ENCODE data around the gene WNT11.

Gene WNT11

GRCh38 chr11:76234416-76235232, 28.3 kb upstream of the WNT11 start:
- Histone ChIP-seq H3K4me3 (ENCODE audit: low read depth, low read length) (peak overlapping the region; percentile 93), H4K91ac (ENCODE audit: low read depth, low read length) (peak overlapping the region; percentile 34), H2BK120ac (ENCODE audit: insufficient read depth, low read length, poor library complexity) (no peak overlapping the region), H3K4ac (ENCODE audit: low read depth, low read length) (no peak overlapping the region), H4K12ac (ENCODE audit: low read depth, low read length) (peak overlapping the region; percentile 38), H3K23ac (ENCODE audit: low read length) (no peak overlapping the region), H3K18ac (ENCODE audit: low read length) (no peak overlapping the region), H3K9me3 (ENCODE audit: insufficient read depth, low read depth, low read length) (no peaks in the 10 kb centered on the region), H2AK5ac (ENCODE audit: low read length) (no peak overlapping the region), H4K8ac (ENCODE audit: low read depth, low read length) (peak overlapping the region; percentile 27), H3K14ac (ENCODE audit: low read length) (peak overlapping the region; percentile 24), H3K79me2 (ENCODE audit: control insufficient read depth, insufficient read depth, low read length, poor library complexity) (no peaks in the 10 kb centered on the region), H2BK12ac (ENCODE audit: low read length) (no peak overlapping the region), H3K36me3 (ENCODE audit: control insufficient read depth in 1 of 2, insufficient read depth in 2 of 2, low read length in 2 of 2) (no peaks in the 10 kb centered on the region), H2BK5ac (ENCODE audit: low read depth, low read length, poor library complexity) (no peak overlapping the region), H2AFZ (ENCODE audit: insufficient read depth, low read length, poor library complexity) (peak overlapping the region; percentile 9), H3K79me1 (ENCODE audit: low read length) (peaks cover 3% of the 10 kb centered on the region), H3K27me3 (ENCODE audit: insufficient read depth, low read length) (no peaks in the 10 kb centered on the region), H3K4me2 (ENCODE audit: low read length) (peak overlapping the region; percentile 92), H3K9ac (ENCODE audit: low read length) (peak overlapping the region; percentile 50), H3K27ac (ENCODE audit: low read depth, low read length) (peak overlapping the region; percentile 9), H3K4me1 (ENCODE audit: control insufficient read depth in 1 of 2, insufficient read depth in 2 of 2, low read length in 2 of 2) (peaks cover 20% of the 10 kb centered on the region in 2 experiments)
- DNase-seq = no peak
- WGBS (ENCODE audit: extremely low coverage, insufficient coverage, insufficient read length) = no CpG with 5 or more reads among the region's 38 CpGs

DNA sequence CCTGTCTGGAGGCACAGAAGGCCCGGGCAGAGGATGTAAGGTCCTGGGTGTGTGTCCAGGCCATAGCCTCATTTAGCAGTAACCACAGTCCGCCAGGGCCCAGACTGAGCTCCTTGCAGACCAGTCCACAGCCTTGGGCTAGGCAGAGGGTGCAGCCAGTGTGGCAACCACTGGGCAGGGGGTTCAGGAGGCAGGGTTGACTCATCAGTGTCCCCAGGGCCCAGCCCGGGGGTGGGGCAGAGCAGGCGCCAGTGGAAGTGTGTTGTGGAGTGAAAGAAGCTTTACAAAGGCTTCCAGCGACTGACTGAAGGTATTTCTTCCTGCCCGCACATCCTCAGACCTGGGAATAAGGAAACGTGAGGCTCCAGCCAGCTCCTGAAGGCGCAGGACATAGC, 27.7 kb upstream of the WNT11 start:
- WGBS (ENCODE audit: extremely low coverage, insufficient coverage, insufficient read length) = no CpG with 5 or more reads among the region's 8 CpGs
- peak overlapping the region; percentile 9 for H3K27ac ChIP-seq (ENCODE audit: low read depth, low read length)
- H3K36me3 ChIP-seq (ENCODE audit: control insufficient read depth in 1 of 2, insufficient read depth in 2 of 2, low read length in 2 of 2) = no peaks in the 10 kb centered on the region
- no peak overlapping the region for H2BK5ac ChIP-seq (ENCODE audit: low read depth, low read length, poor library complexity)
- no peak overlapping the region for H4K8ac ChIP-seq (ENCODE audit: low read depth, low read length)
- H3K18ac ChIP-seq (ENCODE audit: low read length) = no peak overlapping the region
- H2BK120ac ChIP-seq (ENCODE audit: insufficient read depth, low read length, poor library complexity) = no peak overlapping the region
- peak overlapping the region; percentile 92 for H3K4me2 ChIP-seq (ENCODE audit: low read length)
- H2AK5ac ChIP-seq (ENCODE audit: low read length) = no peak overlapping the region
- DNase-seq = peak; percentile 40 to 64
- H4K91ac ChIP-seq (ENCODE audit: low read depth, low read length) = no peak overlapping the region
- H2BK12ac ChIP-seq (ENCODE audit: low read length) = no peak overlapping the region
- H3K79me1 ChIP-seq (ENCODE audit: low read length) = peaks cover 3% of the 10 kb centered on the region
- no peak overlapping the region for H4K12ac ChIP-seq (ENCODE audit: low read depth, low read length)
- H3K27me3 ChIP-seq (ENCODE audit: insufficient read depth, low read length) = no peaks in the 10 kb centered on the region
- H3K4ac ChIP-seq (ENCODE audit: low read depth, low read length) = no peak overlapping the region
- H3K4me3 ChIP-seq (ENCODE audit: low read depth, low read length) = no peak overlapping the region
- no peak overlapping the region for H2AFZ ChIP-seq (ENCODE audit: insufficient read depth, low read length, poor library complexity)
- H3K23ac ChIP-seq (ENCODE audit: low read length) = no peak overlapping the region
- no peaks in the 10 kb centered on the region for H3K9me3 ChIP-seq (ENCODE audit: insufficient read depth, low read depth, low read length)
- H3K9ac ChIP-seq (ENCODE audit: low read length) = no peak overlapping the region
- H3K4me1 ChIP-seq (ENCODE audit: control insufficient read depth in 1 of 2, insufficient read depth in 2 of 2, low read length in 2 of 2) = peaks cover 20% of the 10 kb centered on the region in 2 experiments
- no peak overlapping the region for H3K14ac ChIP-seq (ENCODE audit: low read length)
- no peaks in the 10 kb centered on the region for H3K79me2 ChIP-seq (ENCODE audit: control insufficient read depth, insufficient read depth, low read length, poor library complexity)

- Histone ChIP-seq H2AFZ (ENCODE audit: insufficient read depth, low read length, poor library complexity) (no peak overlapping the region), H3K27me3 (ENCODE audit: insufficient read depth, low read length) (no peaks in the 10 kb centered on the region), H2AK5ac (ENCODE audit: low read length) (no peak overlapping the region), H3K79me2 (ENCODE audit: control insufficient read depth, insufficient read depth, low read length, poor library complexity) (no peaks in the 10 kb centered on the region), H3K4ac (ENCODE audit: low read depth, low read length) (no peak overlapping the region), H3K4me1 (ENCODE audit: control insufficient read depth in 1 of 2, insufficient read depth in 2 of 2, low read length in 2 of 2) (peaks cover 16 to 19% of the 10 kb centered on the region in 2 experiments), H3K18ac (ENCODE audit: low read length) (no peak overlapping the region), H3K79me1 (ENCODE audit: low read length) (peaks cover 3% of the 10 kb centered on the region), H3K36me3 (ENCODE audit: control insufficient read depth in 1 of 2, insufficient read depth in 2 of 2, low read length in 2 of 2) (no peaks in the 10 kb centered on the region), H3K14ac (ENCODE audit: low read length) (no peak overlapping the region), H3K9me3 (ENCODE audit: insufficient read depth, low read depth, low read length) (no peaks in the 10 kb centered on the region), H4K12ac (ENCODE audit: low read depth, low read length) (no peak overlapping the region), H3K23ac (ENCODE audit: low read length) (no peak overlapping the region), H3K4me2 (ENCODE audit: low read length) (no peak overlapping the region), H2BK12ac (ENCODE audit: low read length) (no peak overlapping the region), H3K4me3 (ENCODE audit: low read depth, low read length) (no peak overlapping the region), H3K27ac (ENCODE audit: low read depth, low read length) (peak overlapping the region; percentile 9), H4K91ac (ENCODE audit: low read depth, low read length) (no peak overlapping the region), H4K8ac (ENCODE audit: low read depth, low read length) (no peak overlapping the region), H3K9ac (ENCODE audit: low read length) (no peak overlapping the region), H2BK5ac (ENCODE audit: low read depth, low read length, poor library complexity) (no peak overlapping the region), H2BK120ac (ENCODE audit: insufficient read depth, low read length, poor library complexity) (no peak overlapping the region)
- no CpG with 5 or more reads among the region's 9 CpGs for WGBS (ENCODE audit: extremely low coverage, insufficient coverage, insufficient read length)
- DNase-seq = peak in 1 of 2 donors; percentile 7
Observed at GRCh38 chr11:76233196-76233921, 27.1 kb upstream of the WNT11 start.

GRCh38 chr11:76232026-76232665, 25.8 kb upstream of the WNT11 start:
- H3K79me1 ChIP-seq (ENCODE audit: low read length) = peaks cover 3% of the 10 kb centered on the region
- no peaks in the 10 kb centered on the region for H3K9me3 ChIP-seq (ENCODE audit: insufficient read depth, low read depth, low read length)
- peaks cover 16 to 18% of the 10 kb centered on the region in 2 experiments for H3K4me1 ChIP-seq (ENCODE audit: control insufficient read depth in 1 of 2, insufficient read depth in 2 of 2, low read length in 2 of 2)
- no peak overlapping the region for H3K23ac ChIP-seq (ENCODE audit: low read length)
- whole genome bisulfite sequencing (ENCODE audit: extremely low coverage, insufficient coverage, insufficient read length) = no CpG with 5 or more reads among the region's 10 CpGs
- no peak overlapping the region for H3K18ac ChIP-seq (ENCODE audit: low read length)
- H3K27ac ChIP-seq (ENCODE audit: low read depth, low read length) = no peak overlapping the region
- no peak overlapping the region for H3K9ac ChIP-seq (ENCODE audit: low read length)
- no peak overlapping the region for H2BK5ac ChIP-seq (ENCODE audit: low read depth, low read length, poor library complexity)
- H2AFZ ChIP-seq (ENCODE audit: insufficient read depth, low read length, poor library complexity) = no peak overlapping the region
- H2AK5ac ChIP-seq (ENCODE audit: low read length) = no peak overlapping the region
- H3K79me2 ChIP-seq (ENCODE audit: control insufficient read depth, insufficient read depth, low read length, poor library complexity) = no peaks in the 10 kb centered on the region
- H3K4me3 ChIP-seq (ENCODE audit: low read depth, low read length) = no peak overlapping the region
- H3K36me3 ChIP-seq (ENCODE audit: control insufficient read depth in 1 of 2, insufficient read depth in 2 of 2, low read length in 2 of 2) = no peaks in the 10 kb centered on the region
- H3K4ac ChIP-seq (ENCODE audit: low read depth, low read length) = no peak overlapping the region
- DNase-seq = no peak
- no peak overlapping the region for H3K4me2 ChIP-seq (ENCODE audit: low read length)
- no peak overlapping the region for H4K91ac ChIP-seq (ENCODE audit: low read depth, low read length)
- no peak overlapping the region for H2BK12ac ChIP-seq (ENCODE audit: low read length)
- no peak overlapping the region for H3K14ac ChIP-seq (ENCODE audit: low read length)
- no peaks in the 10 kb centered on the region for H3K27me3 ChIP-seq (ENCODE audit: insufficient read depth, low read length)
- no peak overlapping the region for H2BK120ac ChIP-seq (ENCODE audit: insufficient read depth, low read length, poor library complexity)
- no peak overlapping the region for H4K12ac ChIP-seq (ENCODE audit: low read depth, low read length)
- H4K8ac ChIP-seq (ENCODE audit: low read depth, low read length) = no peak overlapping the region
